ENCODE measurements around the gene SLC22A1.

DNA sequence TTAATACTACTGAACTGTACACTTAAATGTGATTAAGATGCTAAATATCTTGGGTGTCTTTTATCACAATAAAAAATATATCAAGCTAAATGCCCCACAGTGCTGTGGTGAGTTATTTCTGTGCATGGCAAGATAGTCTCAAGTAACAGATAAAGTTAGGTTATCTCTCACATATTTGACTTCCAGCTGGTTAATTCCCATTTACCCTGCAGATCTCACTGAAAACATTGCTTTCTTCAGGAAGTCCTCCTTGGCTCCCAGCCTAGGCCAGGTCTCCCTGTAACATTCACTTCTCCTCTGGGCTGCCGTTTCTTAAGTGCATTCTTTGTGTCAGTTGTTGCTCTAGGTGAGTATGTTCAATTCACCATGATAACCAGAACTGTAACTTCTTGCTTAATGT, 59.1 kb downstream of the SLC22A1 start:
- TF ChIP-seq, protein P1, sequence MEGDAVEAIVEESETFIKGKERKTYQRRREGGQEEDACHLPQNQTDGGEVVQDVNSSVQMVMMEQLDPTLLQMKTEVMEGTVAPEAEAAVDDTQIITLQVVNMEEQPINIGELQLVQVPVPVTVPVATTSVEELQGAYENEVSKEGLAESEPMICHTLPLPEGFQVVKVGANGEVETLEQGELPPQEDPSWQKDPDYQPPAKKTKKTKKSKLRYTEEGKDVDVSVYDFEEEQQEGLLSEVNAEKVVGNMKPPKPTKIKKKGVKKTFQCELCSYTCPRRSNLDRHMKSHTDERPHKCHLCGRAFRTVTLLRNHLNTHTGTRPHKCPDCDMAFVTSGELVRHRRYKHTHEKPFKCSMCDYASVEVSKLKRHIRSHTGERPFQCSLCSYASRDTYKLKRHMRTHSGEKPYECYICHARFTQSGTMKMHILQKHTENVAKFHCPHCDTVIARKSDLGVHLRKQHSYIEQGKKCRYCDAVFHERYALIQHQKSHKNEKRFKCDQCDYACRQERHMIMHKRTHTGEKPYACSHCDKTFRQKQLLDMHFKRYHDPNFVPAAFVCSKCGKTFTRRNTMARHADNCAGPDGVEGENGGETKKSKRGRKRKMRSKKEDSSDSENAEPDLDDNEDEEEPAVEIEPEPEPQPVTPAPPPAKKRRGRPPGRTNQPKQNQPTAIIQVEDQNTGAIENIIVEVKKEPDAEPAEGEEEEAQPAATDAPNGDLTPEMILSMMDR (IDR thresholded peaks at IDR 0.05): no peak
- no peak for TF ChIP-seq JUN (CRISPR knock-in tag; IDR thresholded peaks at IDR 0.05)
- TF ChIP-seq, protein P2, sequence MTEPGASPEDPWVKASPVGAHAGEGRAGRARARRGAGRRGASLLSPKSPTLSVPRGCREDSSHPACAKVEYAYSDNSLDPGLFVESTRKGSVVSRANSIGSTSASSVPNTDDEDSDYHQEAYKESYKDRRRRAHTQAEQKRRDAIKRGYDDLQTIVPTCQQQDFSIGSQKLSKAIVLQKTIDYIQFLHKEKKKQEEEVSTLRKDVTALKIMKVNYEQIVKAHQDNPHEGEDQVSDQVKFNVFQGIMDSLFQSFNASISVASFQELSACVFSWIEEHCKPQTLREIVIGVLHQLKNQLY (CRISPR knock-in tag; IDR thresholded peaks at IDR 0.05): no peak
- TF ChIP-seq GABPB1 (CRISPR knock-in tag; IDR thresholded peaks at IDR 0.05): no peak
